DMS 273 treated with DMSO at 0.1 percent for 48 hours (cell line): Measurements from ENCODE around the gene SCTR.
A peak's percentile ranks its signal among the peaks of the same experiment; 100 is the strongest.

Source experiments
- DNase-seq: peaks from one replicate; lab custom pipeline; 2025; lab: John Stamatoyannopoulos, UW

Gene SCTR

DNA sequence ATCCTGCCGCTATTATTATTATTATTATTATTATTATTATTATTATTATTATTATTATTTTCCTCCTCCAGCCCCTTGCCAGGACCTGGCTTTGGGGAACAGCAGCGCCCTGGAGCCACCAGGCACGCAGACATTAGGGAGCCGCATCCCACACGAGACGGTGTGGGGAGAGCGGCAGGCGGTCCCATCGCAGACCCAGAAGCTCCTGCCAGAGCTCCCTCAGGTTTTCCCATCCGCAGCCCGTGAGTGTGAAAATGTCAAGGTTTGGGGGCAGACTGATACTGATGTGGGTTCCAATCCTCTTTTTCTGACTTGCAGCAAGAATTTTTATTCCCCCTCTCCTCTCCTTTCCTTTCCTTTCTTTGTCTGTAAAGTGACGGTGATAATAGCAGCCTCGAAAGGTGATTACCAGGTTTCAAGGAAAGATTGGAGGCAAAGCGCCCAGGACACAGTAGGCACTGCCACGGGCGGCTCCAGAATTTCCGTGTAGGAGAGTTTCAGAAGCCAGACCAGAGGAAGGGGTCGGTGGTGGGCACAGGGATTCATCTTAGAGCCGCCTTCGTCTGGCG, 816 bp downstream of the SCTR start:
- DNase-seq, result no peak

DNA sequence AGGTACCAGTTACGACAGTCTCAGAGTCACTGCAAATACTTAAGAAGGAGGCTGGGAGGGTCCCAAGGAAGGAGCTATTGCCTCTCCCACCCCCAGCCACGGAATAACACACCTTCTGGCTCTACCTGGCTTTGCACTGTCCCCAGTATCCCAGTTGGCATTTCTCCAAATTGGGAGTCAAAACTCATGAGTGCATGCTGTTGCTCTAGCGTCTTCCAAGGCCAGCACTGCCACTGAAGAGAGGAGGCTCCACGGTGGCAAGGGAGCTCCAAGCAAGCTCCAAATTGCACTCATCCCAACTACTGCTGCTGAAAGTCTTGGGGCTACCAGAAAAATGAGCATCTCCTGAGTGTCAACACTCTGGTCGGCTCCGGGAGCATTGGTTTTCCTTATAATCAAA, 1.6 kb downstream of the SCTR start:
- no peak for DNase-seq

DNA sequence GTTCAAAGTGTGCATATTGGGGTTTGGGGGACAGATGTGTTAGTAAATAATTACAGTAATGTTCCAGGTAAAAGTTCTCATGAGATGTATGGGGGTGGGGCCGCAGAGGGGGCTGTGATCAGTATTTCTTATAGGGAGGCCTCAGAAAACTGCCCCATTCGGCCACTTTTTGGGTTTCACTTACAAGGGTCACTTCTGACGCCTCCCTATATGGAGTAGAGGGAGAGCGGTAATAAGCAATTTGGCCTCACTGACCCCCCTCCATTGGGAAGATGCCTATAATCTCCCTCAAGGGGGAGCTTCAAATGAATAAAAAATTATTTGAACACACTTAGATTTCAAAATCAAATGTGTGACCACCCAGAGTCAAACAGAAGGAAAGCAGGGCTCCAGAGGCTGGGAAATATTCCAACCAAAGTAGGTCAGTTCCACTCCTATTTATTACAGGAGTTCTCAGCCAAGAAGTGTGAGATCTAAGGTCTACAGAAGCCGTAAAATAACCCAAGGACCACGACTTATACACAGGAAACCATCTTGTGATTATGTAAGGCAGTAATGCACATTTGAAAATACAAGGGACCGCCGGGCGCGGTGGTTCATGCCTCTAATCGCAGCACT, 2.7 kb downstream of the SCTR start:
- no peak for DNase-seq

DNA sequence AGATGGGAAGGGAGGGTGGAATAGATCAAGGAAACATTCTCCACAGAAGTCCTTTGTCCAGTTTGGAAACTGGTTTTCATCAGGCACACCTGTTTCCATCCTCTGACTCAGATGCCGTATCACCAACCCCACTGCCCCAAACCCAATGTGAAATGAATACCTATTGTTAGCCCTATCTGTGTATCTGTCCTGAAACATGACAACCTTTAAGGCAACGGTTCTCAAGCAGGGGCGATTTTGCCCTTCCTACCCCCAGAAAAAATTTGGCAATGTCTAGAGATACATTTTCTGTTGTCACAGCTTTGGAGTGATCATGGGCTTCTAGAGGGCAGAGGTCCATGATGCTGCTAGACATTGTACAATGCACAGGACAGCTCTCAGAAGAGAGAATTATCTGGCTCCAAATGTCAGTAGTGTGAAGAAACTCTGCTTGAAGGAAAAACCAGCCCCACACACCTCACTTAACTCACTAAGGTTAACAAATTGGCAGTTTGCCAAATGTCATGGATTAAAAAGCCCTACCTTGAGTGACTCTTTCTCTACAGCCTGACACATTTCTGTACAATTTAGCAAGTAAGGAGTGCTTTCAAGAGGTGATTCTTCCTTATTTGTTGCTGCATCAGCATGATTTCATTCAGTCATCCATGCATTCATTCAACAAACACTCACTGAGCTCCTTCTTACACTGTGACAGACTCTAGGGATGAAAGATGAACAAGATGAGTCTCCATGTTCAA, 3.4 kb downstream of the SCTR start:
- DNase-seq, result no peak

DNA sequence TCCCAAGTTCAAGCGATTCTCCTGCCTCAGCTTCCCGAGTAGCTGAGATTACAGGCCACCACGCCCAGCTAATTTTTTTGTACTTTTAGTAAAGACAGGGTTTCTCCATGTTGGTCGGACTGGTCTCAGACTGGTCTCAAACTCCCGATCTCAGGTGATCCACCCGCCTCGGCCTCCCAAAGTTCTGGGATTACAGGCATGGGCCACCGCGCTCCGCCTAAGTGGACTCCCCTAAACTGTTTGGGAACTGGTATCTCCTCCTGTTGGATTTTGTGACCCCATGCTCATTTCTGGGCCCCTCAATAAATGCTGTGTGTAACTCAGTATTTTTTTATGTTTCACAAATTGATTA, 5.2 kb downstream of the SCTR start:
- no peak for DNase-seq

DNA sequence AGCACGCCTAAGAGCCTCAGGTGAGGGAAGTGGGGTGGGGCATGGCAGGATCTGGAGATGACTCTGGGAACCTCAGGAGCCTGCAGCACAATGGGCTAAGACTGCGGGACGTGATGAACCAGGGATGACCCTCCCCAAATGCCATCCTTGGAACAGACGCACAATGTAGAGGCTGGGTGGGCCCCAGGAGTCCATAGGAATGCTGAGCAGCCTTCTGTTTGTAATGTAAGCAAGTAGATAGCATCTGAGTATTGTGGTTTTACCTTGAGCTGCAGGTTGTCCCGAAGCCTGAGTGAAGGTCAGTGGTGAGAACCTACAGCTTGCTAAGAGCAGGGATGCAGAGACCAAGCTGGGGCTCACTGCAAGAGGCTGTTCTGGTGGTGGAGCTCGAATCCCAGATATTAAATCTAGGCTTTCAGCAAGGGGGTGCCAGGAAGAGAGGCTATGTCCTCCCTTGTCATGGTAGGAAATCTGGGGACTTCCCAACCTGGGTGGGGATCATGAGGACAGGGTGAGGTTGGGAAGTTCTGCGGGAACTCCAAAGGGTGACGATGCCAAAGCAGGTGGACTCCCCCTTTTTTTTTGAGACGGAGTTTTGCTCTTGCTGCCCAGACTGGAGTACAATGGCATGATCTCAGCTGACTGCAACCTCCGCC, 5.8 kb downstream of the SCTR start:
- DNase-seq, result no peak

DNA sequence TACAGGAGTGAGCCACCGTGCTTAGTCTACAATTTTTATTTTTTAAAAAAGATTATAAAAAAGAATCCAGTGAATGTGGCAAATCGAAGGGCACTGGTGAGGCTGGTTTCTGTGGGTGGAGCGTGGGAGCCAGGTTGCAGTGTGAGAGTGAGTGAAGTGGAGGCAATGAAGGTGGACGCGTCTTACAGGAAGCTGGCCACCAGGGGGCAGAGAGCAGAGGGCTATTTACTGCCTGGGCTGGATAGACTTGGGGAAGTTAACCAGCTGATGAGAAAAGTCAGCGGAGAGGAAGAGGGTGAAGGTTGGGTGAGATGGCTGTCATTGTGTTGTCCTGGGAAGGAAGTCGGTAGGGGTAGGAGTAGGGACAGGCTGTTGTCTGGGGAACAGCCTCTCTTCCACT, 6.8 kb downstream of the SCTR start:
- DNase-seq, result peak; percentile 17

DNA sequence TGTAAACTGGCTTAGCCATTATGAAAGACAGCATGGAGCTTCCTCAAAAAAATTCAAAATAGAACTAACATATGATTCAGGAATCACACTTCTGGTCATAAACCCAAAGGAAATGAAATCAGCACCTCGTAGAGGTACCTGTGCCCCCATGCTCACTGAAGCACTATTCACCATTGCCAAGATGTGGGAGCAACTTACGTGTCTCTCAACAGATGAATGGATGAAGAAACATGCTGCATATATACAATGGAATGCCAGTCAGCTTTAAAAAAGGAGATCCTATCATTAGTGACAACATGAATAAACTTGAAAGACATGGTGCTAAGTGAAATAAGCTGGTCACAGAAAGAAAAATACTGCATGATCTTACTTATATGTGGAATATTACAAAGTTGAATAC, 8.2 kb downstream of the SCTR start:
- DNase-seq, result no peak

DNA sequence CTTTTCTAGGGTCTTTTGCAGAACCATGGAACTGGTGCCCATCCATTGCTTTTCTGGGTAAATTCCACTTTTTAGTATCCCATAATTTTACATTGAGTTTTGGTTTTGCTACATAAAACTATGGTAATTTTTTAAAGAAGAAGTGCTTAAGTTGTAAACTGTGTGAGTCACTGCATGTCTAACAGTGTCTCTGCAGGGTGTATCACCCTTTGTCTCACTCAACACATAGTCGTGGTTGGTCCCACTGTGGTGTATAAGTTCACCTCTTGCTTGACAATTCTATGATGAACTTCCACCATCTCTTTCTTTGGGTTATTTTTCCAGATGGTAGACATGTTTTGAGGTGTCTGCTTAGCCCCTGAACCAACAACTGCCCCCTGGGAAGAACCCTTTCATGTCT, 10.5 kb downstream of the SCTR start:
- no peak for DNase-seq

DNA sequence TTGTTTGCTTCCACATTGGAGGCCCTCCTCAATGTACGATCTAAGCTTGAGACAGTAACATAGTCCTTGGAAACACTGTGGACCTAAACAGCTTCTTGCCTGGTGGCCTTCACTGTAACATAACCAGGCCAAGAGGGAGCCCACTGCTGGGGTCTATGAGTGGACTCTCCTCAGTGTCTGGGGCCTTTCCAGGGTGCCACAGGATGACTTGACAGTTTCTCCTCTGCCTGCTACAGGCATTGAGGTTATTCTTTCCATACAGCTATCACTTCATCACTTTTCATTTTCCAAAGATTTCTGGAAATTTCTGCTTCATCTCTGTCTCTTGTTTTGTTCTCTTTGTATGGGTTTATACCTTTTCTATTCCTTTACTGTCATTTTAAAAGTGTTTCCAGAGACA, 11.3 kb downstream of the SCTR start:
- no peak for DNase-seq

DNA sequence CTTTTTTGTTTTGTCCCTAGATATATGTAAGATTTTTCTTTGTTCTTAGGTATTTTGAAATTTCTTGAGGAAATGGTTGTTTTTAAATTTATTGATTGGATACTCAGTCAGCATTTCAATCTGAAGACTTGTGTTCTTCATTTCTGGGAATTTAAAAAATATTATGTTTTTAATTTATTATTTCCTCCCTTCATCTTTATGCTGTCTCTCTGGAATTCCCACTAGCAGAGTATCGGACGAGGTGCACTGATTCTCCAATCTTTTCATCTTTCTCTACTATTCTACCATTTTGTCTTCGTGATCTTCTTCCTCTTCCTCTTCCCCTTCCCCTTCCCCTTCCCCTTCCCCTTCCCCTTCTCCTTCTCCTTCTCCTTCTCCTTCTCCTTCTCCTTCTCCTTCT, 12.3 kb downstream of the SCTR start:
- no peak for DNase-seq

DNA sequence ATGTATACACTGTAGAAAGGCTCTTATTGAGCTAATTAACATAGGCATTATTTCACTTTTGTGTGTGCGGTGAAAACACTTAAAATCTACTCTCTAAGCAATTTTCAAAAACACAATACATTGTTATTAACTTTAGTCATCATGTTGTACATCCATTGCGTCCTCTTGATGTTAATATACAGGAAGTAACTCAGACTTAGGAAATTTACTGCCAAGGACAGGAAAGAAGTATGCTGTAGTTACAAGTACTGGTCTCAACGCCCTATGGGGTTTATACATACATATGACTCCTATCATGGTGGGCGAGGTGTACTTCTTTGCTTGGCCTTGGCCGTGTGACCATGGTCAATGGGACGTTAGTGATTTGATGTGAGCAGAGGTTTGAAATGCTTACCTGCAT, 15.5 kb downstream of the SCTR start:
- DNase-seq, result no peak

DNA sequence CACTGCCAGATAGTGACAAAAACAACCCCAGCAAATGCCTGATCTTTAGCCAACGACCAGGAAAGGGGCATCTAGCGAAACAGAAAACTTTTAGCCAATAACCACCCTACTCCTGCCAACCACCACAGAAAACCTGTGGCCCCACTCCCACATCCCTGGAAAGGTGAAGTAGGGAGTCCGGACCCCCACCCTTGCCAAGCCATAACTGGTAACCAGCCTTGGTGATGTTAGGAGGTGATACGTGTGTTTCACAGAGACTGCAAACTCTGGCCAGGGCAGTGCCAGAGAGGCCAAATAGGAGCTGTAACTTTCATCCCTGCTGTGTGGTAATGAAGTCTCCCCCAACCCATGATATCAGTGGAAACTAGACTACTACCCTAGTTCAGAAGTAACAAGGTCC, 27.6 kb downstream of the SCTR start:
- DNase-seq, result no peak

DNA sequence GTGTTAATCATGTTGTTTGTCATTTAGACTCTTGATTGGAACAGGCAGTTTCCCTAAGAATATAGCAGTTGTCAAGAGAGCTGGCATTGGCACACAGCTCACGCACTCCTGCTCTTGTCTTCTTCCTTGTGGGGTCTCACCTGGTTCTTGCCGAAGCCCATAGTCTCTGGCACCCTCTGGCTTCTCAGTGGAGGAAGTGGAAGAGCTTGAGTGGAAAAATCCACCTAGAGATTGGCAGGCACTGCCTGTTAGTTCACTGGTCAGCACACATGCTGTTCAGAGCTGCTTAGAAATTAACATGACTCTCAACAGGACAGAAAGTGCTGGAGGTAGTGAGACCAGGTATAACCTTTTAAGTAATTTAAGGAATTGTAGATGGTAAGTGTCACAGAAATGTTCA, 28.3 kb downstream of the SCTR start:
- no peak for DNase-seq

DNA sequence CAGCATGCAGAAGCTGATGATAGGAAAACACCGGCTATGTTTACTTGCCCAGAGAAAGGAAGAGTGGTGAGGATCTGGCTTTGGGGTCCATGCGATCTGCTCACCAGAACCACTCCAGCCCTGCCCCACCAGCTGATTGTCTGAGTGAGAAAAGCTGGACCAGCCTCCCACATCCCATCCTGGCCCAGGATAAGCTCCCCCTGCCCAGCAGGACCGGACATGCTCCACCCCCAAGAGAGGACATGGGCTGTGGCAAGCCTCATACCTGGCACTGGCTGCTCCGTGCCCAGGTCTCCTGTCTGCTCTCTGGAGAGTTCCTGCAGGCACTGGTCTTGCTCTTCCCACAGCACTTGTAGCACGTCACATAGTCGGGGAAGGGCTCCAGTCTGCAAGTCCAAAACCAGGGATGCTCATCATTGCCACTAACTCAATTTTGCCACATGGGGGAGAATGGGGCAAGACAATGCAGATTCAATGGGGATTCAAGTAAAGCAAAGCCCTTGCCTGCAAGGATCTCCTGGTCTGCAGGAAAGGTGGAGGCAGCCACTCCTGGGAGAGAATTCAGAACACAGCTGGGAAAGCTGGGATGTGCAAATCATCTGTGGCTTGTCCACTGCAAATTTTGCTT, 30.0 kb downstream of the SCTR start:
- DNase-seq, result no peak

DNA sequence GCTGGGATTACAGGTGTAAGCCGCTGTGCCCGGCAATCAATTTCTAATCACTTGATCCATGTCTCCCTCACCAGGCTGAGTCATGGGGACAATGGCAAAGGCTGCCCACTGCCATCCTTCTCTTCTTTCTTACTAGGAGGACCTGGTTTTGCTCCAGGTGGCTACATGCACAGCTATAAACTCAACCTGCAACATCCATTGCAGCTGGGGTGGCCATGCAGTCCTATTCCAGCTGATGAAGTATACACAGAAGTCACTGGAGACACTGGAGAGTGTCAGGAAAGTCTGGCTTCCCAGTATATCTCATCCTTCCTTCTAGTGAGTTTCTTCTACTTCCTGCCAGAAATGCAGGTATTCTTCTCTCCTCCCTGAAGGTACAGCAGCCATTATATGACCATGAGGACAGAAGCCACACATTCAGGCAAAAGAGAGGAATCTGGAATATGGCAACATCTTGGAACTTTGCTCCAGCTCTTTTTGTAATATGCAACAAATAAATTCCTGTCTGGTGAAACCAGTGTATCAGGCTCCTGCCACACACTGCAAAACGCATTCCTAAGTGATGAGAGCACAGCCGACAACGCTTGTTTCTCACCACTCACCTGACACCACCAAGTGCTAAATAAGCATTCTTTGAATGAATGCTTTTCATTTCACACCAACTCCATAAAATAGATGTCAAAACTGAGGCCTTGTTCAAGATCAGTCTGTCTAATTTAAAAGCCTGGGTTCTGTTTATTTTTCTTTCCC, 32.3 kb downstream of the SCTR start:
- DNase-seq, result no peak

DNA sequence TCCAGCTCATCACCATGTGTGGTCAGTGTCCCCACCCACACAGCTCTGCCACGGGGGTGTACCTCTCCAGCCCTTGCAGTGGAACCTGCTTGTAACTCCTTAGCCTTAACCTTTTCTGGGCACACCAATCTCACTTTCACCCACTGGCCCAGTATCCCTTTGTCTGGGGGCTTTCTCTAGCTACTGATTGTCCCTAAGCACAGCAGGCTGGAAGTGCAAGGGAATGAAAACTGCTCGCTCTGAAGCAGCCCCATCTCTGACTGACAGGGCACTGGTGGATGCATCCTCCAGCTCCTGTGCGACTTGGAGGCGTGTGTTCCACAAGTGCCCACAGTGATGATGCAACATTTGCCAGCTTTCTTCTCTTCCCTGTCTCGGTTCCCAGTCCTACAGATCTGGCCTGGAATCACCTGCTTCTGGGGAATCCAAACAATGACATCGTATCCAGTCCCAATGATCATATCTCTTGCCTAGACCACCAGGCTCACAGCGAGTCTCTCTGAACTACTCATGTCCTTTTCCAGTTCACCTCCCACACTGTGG, 33.6 kb downstream of the SCTR start:
- DNase-seq, result no peak

DNA sequence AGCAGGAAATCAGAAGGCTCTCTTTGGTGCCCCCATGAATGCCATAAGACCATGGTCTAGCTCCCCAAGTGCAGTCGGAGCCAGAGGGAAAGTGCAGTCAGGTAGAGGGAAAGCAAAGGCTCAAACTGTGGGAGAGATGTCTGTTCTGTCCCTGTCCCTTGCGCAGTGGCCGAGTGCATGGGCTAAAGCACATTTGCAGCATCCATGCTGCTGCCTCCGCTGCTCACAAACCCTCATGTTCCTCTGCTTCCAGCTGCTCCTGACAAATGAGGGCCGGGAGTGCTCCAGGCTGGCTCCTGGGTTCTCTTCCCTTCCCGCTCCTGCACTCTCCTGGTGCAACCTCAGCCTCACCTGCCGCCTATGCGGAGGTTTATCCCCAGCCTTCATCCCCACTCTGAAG, 34.2 kb downstream of the SCTR start:
- DNase-seq, result no peak

DNA sequence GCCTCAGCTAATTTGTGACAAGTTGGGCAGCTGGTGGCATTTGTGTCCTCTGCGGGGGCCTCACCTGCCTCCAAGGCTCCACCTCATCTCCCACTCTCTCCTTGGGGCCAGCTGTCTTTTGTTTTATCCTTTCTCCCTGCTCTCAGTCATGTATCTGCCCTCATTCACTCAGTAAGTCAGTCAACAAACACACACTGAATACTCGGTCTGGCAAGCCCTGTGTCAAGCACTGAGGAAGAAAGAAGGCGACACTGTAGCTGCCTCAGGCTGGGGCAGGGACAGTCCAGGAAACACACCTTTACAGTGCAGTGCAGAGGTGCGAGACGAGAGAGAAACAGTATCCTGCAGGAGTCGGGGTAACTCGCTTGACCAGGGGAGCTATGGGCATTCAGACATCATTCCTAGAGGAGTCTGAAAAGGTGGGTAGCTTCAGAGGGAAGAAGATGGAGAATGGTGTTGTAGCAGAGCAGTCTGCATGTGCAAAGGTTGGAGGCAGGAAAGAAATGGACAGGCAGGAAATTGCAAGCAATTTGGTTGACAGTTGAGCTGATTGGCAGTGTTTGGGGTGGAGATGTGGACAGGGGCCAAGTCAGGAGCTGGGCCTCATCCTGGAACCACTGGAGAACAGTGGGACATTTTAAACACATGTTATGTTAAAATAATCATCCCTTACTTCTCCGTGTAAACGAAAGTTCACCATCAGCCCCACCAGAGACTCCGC, 34.9 kb downstream of the SCTR start:
- no peak for DNase-seq

DNA sequence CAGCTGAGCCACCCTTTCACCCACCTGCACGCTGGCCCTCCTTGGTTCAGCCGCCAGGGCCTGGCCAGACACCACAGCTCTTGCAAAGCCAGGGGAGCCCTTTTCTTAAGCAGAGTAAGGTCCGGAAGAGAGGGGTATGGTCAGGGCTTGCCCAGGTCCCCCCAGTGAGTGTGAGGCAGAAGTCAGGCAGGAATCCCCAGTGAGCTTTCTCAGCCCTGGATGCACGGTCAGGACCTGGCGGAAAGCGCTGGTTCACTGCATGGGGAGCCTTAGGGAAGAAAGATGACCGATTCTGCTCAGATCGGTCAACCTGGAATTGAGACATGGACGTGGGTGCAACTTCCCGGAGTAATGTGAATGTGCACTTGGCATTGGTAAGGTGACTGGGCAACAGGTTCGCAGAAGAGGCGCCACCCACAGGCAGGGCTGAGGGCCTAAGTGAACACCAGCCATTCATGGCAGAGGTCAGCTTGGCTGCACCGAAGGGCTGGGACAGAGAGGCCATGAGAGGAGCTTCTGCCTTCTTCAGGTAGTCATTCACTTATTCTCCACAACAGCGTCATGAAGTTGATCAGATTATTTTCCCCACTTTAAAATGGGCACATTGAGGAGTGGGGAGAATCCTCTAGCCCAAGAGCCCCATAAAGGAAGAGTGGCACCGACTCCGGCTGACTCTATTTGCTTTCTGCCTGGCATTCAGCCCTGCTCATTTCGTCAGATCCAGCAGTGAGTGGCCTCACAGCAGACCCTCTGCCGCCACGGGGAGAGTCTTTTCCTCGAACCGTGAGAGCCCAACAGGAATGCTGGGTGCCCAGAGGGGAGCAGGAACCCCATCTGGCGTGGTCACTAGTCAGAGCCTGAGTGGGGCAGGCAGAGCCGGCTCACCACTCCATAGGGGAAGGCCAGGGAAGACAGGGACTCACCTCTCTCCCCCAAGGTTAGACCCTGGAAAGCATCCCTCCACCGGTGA, 35.8 kb downstream of the SCTR start:
- DNase-seq, result no peak
